MCF 10A (cell line): Measurements from ENCODE around the gene NEK4. TPM values are rescaled to one million over a fixed set of nuclear protein-coding genes. Genes with fewer than 3 reads are reported as not detected.
"Not testable (repeated sequence)": the region's sequence is repeated elsewhere in the genome, so short reads cannot be mapped to it uniquely, and the experiment has no call there.

Source experiments
- BruUV-seq: library from RNA; stranded (reverse); fragments of 400-500 nt; replicated peaks from 2 replicates; lab custom pipeline; 2021; lab: Mats Ljungman, UMichigan
- CTCF ChIA-PET: fragments of 300-600 bp; sonication (Branson Sonifier 250); formaldehyde crosslinking; extraction: SDS; loops from one replicate; lab custom pipeline; 2021; ENCODE audit warnings: antibody characterized with exemption, inconsistent platforms; lab: Yijun Ruan, JAX
- POLR2A ChIA-PET: fragments of 300-600, 350-650 bp; sonication (Branson Sonifier 250); formaldehyde crosslinking; extraction: SDS; loops from one replicate; lab custom pipeline; 2020; ENCODE audit warnings: antibody characterized with exemption, inconsistent platforms; lab: Yijun Ruan, JAX
- DNase-seq: peaks from one replicate; pipeline ENCODE4 v3.0.0-alpha.2; 2018; ENCODE audit not compliant: unreplicated experiment
- H3K27ac Mint-ChIP-seq: one replicate; pipeline ENCODE4 v1.8.0; 2022; ENCODE audit warnings: mild to moderate bottlenecking, low read depth, mixed read lengths; ENCODE audit not compliant: unreplicated experiment
- H3K27me3 Mint-ChIP-seq: one replicate; pipeline ENCODE4 v1.8.0; 2022; ENCODE audit warnings: mixed read lengths; ENCODE audit not compliant: insufficient read depth, unreplicated experiment
- H3K36me3 Mint-ChIP-seq: one replicate; pipeline ENCODE4 v1.8.0; 2022; ENCODE audit warnings: mild to moderate bottlenecking, moderate library complexity, mixed read lengths; ENCODE audit not compliant: insufficient read depth, unreplicated experiment
- H3K4me1 Mint-ChIP-seq: one replicate; pipeline ENCODE4 v1.8.0; 2022; ENCODE audit warnings: mixed read lengths; ENCODE audit not compliant: insufficient read depth, unreplicated experiment
- H3K4me3 Mint-ChIP-seq: one replicate; pipeline ENCODE4 v1.8.0; 2022; ENCODE audit warnings: mild to moderate bottlenecking, moderate library complexity, mixed read lengths; ENCODE audit not compliant: unreplicated experiment
- H3K9me3 Mint-ChIP-seq: one replicate; pipeline ENCODE4 v1.8.0; 2022; ENCODE audit warnings: mixed read lengths; ENCODE audit not compliant: unreplicated experiment
- intact Hi-C: fragments of 100-400 bp; cut with micrococcal nuclease; formaldehyde crosslinking; loops from 2 replicates; pipeline ENCODE4 v1.14.1; 2022
- total RNA-seq: library from RNA; stranded (reverse); gene quantifications from 2 replicates; pipeline ENCODE4 v1.2.3, GENCODE V29; 2022
- TF ChIP-seq, protein P1 (sequence below): fragments of 200-600 bp; IDR thresholded peaks from one replicate; pipeline ENCODE4 v1.8.0; 2022; ENCODE audit warnings: antibody characterized with exemption, mild to moderate bottlenecking; ENCODE audit not compliant: unreplicated experiment

Gene NEK4
- total RNA-seq, 1 experiment from 2014 or later = 24.6 TPM

DNA sequence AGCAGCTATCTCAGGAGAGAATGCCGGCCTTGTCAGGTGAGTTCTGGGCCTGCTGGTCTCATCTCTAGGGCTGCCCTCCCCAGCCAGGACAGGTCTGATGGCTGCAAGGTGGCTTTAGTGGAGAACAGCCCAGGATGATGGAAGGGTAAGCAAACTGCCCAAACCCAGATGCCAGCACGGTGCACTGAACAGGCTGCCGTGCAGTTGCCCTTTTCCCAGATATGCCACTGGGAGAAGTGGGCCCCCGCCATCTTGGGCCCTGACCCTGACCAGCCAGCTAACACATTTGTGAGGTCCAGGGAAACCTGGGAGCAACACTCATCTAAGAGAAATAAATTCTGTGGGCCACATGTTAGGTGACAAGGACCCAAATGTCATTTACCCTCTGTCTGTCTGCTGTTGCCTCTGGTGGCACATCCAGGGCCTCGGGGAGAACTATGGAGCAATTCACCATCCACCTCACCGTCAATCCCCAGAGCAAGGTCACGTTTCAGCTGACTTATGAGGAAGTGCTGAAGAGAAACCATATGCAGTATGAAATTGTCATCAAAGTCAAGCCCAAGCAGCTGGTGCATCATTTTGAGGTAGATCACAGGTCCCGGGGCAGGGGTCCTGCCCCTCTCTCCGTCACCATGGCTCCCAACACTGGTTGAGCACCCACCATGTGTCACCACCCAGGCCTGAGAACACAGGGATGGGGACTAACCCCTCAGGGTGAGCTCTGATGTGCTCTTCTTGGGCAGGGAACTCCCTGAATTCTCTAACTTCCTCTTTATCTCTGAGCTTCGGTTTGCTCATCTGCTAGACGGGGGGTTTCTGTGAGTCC is 8.5 kb upstream of the NEK4 start:
- ChIA-PET POLR2A (interaction anchor here (0.6 to 1.1 kb wide), 2 partner anchors 9 to 118 kb away, joined by 3 to 5 read pairs; partner anchors contain the start of genes NEK4 and STIMATE), CTCF (interaction anchor here (0.7 to 0.8 kb wide), 3 partner anchors 7 to 294 kb away, joined by 3 read pairs; no protein-coding TSS in a partner anchor)
- H3K27me3 Mint-ChIP-seq = peaks cover 36% of the 10 kb centered on the region
- TF ChIP-seq, protein P1, sequence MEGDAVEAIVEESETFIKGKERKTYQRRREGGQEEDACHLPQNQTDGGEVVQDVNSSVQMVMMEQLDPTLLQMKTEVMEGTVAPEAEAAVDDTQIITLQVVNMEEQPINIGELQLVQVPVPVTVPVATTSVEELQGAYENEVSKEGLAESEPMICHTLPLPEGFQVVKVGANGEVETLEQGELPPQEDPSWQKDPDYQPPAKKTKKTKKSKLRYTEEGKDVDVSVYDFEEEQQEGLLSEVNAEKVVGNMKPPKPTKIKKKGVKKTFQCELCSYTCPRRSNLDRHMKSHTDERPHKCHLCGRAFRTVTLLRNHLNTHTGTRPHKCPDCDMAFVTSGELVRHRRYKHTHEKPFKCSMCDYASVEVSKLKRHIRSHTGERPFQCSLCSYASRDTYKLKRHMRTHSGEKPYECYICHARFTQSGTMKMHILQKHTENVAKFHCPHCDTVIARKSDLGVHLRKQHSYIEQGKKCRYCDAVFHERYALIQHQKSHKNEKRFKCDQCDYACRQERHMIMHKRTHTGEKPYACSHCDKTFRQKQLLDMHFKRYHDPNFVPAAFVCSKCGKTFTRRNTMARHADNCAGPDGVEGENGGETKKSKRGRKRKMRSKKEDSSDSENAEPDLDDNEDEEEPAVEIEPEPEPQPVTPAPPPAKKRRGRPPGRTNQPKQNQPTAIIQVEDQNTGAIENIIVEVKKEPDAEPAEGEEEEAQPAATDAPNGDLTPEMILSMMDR = no peak
- DNase-seq = no peak
- H3K36me3 Mint-ChIP-seq = no peaks in the 10 kb centered on the region
- H3K4me3 Mint-ChIP-seq = no peak overlapping the region
- BruUV-seq = no TSS peak
- intact Hi-C loops = no loop called here
- no peak overlapping the region for H3K27ac Mint-ChIP-seq
- H3K9me3 Mint-ChIP-seq = no peaks in the 10 kb centered on the region
- peaks cover 5% of the 10 kb centered on the region for H3K4me1 Mint-ChIP-seq

DNA sequence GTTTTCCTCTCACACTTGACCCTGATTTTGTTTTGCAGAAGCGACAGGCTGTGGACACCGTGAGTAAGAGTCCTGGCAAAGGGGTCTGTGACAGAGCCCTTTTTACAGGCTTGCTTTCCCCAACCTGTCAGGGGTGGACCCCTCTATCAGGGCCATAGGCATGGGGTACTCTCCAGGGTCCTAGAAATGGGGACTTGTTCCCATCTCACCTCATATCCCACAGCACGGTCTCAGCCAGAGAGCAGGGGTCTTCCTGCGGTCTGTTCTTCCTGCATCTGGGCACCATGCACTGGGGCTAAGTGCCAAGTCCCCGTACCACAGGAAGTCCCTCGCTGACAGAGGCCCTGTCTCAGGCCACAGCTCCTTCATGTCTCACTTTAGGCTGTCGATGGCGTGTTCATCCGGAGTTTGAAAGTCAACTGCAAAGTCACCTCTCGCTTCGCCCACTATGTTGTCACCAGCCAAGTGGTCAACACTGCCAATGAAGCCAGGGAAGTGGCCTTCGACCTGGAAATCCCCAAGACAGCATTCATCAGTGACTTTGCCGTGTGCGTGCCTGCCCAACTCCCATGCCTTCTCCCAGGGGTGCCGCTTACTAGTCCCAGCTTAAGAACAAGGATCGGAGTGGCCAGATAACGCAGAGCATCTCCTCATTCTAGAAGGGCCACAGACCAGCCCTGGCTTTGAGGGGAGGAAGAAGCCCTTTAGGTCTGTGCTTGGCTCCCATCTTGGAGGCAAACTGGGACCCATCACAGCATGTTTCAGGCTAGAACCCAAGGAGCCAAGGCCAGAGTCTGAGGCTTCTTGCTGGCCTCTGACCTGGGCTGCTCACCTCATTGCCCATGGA is 7.4 kb upstream of the NEK4 start:
- intact Hi-C loops = no loop called here

DNA sequence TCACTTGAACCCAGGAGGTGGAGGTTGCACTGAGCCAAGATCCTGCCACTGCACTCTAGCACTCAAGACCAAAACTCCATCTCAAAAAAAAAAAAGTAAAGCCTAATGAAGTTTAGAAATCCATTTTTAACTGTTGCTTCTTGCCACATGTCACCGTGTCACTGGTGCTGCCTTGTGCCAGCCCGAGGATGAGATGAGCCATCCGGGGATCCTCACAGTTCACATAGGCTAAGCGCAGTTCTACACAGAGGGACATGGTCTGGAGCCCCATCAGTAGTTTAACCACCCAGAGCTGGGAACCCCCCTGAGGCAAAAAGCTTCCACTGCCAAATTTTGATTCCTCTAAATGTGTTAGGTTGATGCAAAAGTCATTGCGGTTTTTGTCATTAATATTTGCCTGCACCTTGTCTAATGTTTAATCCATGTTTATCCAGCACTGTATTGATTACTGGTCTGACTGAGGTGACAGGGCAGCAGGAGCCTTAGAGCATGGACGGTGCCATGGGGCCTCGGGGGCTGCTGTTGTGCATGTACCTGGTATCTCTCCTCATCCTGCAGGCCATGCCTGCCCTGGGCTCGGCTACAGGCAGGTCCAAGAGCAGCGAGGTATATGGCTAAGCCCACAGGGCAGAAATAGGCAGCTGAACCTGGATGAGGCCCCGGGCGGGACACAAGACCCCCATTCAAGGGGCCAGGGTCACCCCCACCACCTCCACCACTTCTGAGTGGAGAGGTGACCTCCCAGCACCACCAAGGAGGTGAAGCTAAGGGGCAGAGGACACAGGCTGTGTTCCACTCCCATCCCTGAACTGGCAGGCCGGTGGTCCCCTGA is 6.6 kb upstream of the NEK4 start, which contains the start of gene ITIH1:
Gene ITIH1 (plus strand): TSS at position 473 of the 832 bp plus-strand sequence. CDS start 17 bp downstream, at position 490.
- BruUV-seq = no TSS peak
- Mint-ChIP-seq H3K9me3 (no peaks in the 10 kb centered on the region), H3K27me3 (peaks cover 18% of the 10 kb centered on the region), H3K4me3 (no peak within 1 kb of the TSS), H3K4me1 (peaks cover 5% of the 10 kb centered on the region), H3K36me3 (no peaks in the 10 kb centered on the region), H3K27ac (no peak within 1 kb of the TSS)
- DNase-seq = no peak
- POLR2A ChIA-PET = interaction anchor here (0.6 to 0.7 kb wide), 2 partner anchors 109 to 323 kb away, joined by 3 read pairs; no protein-coding TSS in a partner anchor
- intact Hi-C loops = no loop called here
- CTCF ChIA-PET = interaction anchor here (1.0 to 1.2 kb wide), 2 partner anchors 21 to 44 kb away, joined by 4 read pairs; no protein-coding TSS in a partner anchor
- TF ChIP-seq, protein P1 = no peak

More for the DNA sequence above, 7.4 kb upstream of the NEK4 start:
- TF ChIP-seq, protein P1 = no peak
- no peaks in the 10 kb centered on the region for H3K9me3 Mint-ChIP-seq
- no peaks in the 10 kb centered on the region for H3K36me3 Mint-ChIP-seq
- no peak overlapping the region for H3K27ac Mint-ChIP-seq
- H3K27me3 Mint-ChIP-seq = peaks cover 26% of the 10 kb centered on the region
- no peak overlapping the region for H3K4me3 Mint-ChIP-seq
- peaks cover 5% of the 10 kb centered on the region for H3K4me1 Mint-ChIP-seq
- BruUV-seq = no TSS peak
- no peak for DNase-seq
- ChIA-PET CTCF (no interaction called here), POLR2A (no interaction called here)

DNA sequence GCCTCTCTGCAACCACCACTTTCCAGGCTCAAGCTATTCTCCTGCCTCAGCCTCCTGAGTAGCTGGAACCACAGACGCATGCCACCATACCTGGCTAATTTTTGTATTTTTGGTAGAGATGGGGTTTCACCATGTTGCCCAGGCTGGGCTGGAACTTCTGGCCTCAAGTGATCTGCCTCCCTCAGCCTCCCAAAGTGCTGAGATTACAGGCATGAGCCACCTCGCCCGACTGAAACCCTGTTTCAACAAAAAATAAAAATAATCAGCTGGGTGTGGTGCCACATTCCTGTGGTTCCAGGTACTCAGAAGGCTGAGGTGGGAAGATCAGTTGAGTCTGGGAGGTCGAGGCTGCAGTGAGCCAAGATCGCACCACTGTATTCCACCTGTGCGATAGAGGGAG is 5.7 kb upstream of the NEK4 start:
- H3K27ac Mint-ChIP-seq, BruUV-seq, intact Hi-C loops, H3K27me3 Mint-ChIP-seq, H3K4me1 Mint-ChIP-seq, H3K4me3 Mint-ChIP-seq, H3K36me3 Mint-ChIP-seq, DNase-seq, H3K9me3 Mint-ChIP-seq: not testable (repeated sequence)
- ChIA-PET CTCF (interaction anchor here (0.5 to 1.2 kb wide), 2 partner anchors 22 to 282 kb away, joined by 4 read pairs; no protein-coding TSS in a partner anchor), POLR2A (interaction anchor here (0.5 to 0.7 kb wide), 3 partner anchors 18 to 322 kb away, joined by 3 read pairs; no protein-coding TSS in a partner anchor)
